ENCODE data around the gene PANK3. TPM values are rescaled to one million over a fixed set of nuclear protein-coding genes. Genes with fewer than 3 reads are reported as not detected.

The PANK3 gene
- total RNA-seq, 1 donor from 2014 or later = 91.8 TPM

DNA sequence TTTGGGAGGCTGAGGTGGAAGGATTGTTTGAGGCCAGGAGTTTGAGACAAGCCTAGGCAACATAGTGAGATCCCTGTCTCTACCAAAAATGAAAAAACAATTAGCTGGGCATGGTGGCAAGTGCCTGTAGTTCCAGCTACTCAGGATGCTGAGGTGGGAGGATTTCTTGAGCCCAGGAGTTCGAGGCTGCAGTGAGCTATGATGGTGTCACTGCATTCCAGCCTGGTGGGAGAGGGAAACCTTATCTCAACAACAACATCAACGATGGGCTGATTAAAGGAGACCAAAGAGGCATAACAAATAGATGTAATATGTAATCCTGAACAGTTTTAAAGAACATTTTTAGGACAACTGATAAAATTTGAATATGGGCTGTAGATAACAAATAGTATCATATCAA, 34.2 kb upstream of the PANK3 start:
- Mint-ChIP-seq H3K36me3 (no peaks in the 10 kb centered on the region), H3K4me3 (no peak overlapping the region), H3K27ac (peak overlapping the region; percentile 14), H3K4me1 (ENCODE audit: unreplicated experiment) (peaks cover 25% of the 10 kb centered on the region), H3K9me3 (no peaks in the 10 kb centered on the region), H3K27me3 (no peaks in the 10 kb centered on the region)
- no peak for DNase-seq (ENCODE audit: extremely low spot score, unreplicated experiment)
- TF ChIP-seq, protein P1, sequence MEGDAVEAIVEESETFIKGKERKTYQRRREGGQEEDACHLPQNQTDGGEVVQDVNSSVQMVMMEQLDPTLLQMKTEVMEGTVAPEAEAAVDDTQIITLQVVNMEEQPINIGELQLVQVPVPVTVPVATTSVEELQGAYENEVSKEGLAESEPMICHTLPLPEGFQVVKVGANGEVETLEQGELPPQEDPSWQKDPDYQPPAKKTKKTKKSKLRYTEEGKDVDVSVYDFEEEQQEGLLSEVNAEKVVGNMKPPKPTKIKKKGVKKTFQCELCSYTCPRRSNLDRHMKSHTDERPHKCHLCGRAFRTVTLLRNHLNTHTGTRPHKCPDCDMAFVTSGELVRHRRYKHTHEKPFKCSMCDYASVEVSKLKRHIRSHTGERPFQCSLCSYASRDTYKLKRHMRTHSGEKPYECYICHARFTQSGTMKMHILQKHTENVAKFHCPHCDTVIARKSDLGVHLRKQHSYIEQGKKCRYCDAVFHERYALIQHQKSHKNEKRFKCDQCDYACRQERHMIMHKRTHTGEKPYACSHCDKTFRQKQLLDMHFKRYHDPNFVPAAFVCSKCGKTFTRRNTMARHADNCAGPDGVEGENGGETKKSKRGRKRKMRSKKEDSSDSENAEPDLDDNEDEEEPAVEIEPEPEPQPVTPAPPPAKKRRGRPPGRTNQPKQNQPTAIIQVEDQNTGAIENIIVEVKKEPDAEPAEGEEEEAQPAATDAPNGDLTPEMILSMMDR (conservative IDR thresholded peaks at IDR 0.05) = no peak

- TF ChIP-seq, protein P1 (conservative IDR thresholded peaks at IDR 0.05) = no peak
- Mint-ChIP-seq H3K4me1 (ENCODE audit: unreplicated experiment) (peaks cover 26% of the 10 kb centered on the region), H3K27ac (peak overlapping the region; percentile 14), H3K36me3 (no peaks in the 10 kb centered on the region), H3K4me3 (no peak overlapping the region), H3K27me3 (no peaks in the 10 kb centered on the region), H3K9me3 (no peaks in the 10 kb centered on the region)
- DNase-seq (ENCODE audit: extremely low spot score, unreplicated experiment) = no peak
Observed at GRCh38 chr5:168612996-168613395, 33.8 kb upstream of the PANK3 start.

DNA sequence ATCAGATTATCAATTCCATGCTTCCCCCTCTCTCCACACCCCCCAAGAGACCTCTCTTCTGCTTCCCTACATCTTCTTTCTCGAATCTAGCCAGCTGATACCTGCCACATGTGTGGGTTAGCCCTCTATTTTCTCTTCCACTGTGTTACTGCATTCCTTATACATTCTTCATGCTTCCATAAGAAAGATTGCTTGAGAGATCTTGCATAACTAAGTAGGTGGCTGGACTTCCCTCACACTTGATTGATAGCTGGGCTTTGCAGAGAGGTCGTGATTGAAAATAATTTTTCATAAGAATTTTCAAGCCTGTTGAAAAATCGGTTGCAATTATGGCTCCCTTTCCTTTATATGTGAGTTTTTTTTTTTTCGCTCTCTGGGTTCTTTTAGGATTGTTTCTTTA, 33.0 kb upstream of the PANK3 start:
- H3K9me3 Mint-ChIP-seq = no peaks in the 10 kb centered on the region
- TF ChIP-seq, protein P1 (conservative IDR thresholded peaks at IDR 0.05) = no peak
- H3K4me3 Mint-ChIP-seq = no peak overlapping the region
- H3K27me3 Mint-ChIP-seq = no peaks in the 10 kb centered on the region
- H3K4me1 Mint-ChIP-seq (ENCODE audit: unreplicated experiment) = peaks cover 26% of the 10 kb centered on the region
- no peaks in the 10 kb centered on the region for H3K36me3 Mint-ChIP-seq
- no peak for DNase-seq (ENCODE audit: extremely low spot score, unreplicated experiment)
- H3K27ac Mint-ChIP-seq = no peak overlapping the region

DNA sequence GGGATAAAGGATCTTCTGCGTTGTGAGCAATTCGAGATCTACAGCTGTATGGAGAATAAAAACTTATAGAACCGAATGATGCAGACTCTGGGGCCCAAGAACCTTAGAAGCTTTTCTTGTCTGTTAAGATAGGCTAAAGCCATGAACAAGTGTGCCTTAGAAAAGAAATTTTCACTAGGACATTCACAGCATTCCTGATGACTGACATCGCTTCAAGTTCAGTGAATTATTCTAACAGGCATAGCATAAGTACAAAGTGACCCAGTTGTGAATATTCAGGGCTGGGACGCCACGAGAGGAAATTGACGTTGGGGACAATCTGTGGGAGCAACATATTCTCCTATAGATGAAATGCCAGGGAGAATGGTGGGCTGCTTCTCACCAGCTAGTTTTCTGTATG, 32.0 kb upstream of the PANK3 start:
- DNase-seq (ENCODE audit: extremely low spot score, unreplicated experiment) = no peak
- H3K36me3 Mint-ChIP-seq = no peaks in the 10 kb centered on the region
- no peaks in the 10 kb centered on the region for H3K9me3 Mint-ChIP-seq
- TF ChIP-seq, protein P1 (conservative IDR thresholded peaks at IDR 0.05) = no peak
- H3K27ac Mint-ChIP-seq = peak overlapping the region; percentile 6
- H3K4me3 Mint-ChIP-seq = no peak overlapping the region
- peaks cover 26% of the 10 kb centered on the region for H3K4me1 Mint-ChIP-seq (ENCODE audit: unreplicated experiment)
- no peaks in the 10 kb centered on the region for H3K27me3 Mint-ChIP-seq

- DNase-seq (ENCODE audit: extremely low spot score, unreplicated experiment) = no peak
- TF ChIP-seq, protein P1 (conservative IDR thresholded peaks at IDR 0.05) = no peak
- H3K9me3 Mint-ChIP-seq = no peaks in the 10 kb centered on the region
Observed at GRCh38 chr5:168609806-168610482, 30.8 kb upstream of the PANK3 start.

More at GRCh38 chr5:168609806-168610482, 30.8 kb upstream of the PANK3 start:
- no peaks in the 10 kb centered on the region for H3K36me3 Mint-ChIP-seq
- peaks cover 26% of the 10 kb centered on the region for H3K4me1 Mint-ChIP-seq (ENCODE audit: unreplicated experiment)
- no peaks in the 10 kb centered on the region for H3K27me3 Mint-ChIP-seq
- no peak overlapping the region for H3K27ac Mint-ChIP-seq
- H3K4me3 Mint-ChIP-seq = no peak overlapping the region

All from type B pancreatic cell (in vitro differentiated cells).